ENCODE results near the gene KLF1. TPM values are rescaled to one million over a fixed set of nuclear protein-coding genes. Genes with fewer than 3 reads are reported as not detected.
A peak's percentile ranks its signal among the peaks of the same experiment; 100 is the strongest.

KLF1 gene
- 0.16 and 0.28 TPM in 2 replicates for total RNA-seq (2014; rRNA removed; shearing (Covaris generic))
- not detected in 2 replicates for total RNA-seq (2022)
- percentile 16 among the genes with signal in this experiment for Bru-seq, nascent RNA
- percentile 13 among the genes with signal in this experiment for BruChase-seq, experiment 1, labeled RNA remaining after a 6-hour chase
- percentile 17 among the genes with signal in this experiment for BruChase-seq, experiment 2, labeled RNA remaining after a 2-hour chase
- long read RNA-seq, partial matches to known transcripts = 0 of 2 reads
- long read RNA-seq, other reads (novel, unspliced or antisense) = 2 of 2 reads

DNA sequence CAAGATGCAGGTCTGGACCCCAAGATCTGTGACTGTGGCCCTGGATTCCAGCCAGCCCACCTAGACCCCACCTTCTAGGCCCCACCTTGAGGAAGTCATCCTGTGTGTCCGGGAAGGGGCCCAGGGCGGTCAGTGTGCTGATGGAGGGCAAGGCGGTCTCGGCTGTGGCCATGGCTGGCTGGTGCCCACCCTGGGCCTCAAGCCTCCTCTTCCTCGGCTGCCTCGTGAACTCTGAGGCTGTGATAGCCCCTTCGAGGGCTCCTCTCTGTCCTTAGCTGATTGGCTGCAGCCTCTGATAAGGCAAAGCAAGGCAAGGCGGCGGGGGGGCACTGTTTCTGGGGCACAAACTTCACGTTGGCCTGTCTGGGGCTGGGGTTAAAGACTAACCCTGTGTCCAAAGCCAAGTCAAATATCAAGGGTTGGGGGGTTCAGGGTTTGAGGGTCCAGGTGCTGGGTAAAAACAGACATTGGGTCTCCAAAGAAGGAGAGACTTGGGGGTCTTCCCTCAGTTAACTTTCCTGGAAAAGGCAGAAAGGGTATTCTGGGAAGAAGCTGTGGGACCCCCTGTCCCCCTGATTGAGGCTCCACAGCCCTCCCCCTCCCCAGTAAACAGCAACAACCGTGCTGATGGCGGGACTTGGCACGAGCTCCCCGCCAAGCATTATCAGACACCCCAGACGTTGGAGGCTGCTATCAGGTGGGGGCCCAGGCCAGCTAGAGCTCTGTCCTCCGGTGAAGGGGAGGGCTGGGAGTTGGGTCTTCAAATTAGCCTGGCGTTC, at the start of gene KLF1:
KLF1 (minus strand) TSS at position 233 of the 779 bp plus-strand sequence; CDS start at position 172, 61 bp downstream.
- TF ChIP-seq CTCF (conservative IDR thresholded peaks at IDR 0.05; ENCODE audit: low read length) (no peak), EZH2phosphoT487 (IDR thresholded peaks at IDR 0.05; ENCODE audit: borderline replicate concordance, low read depth, low read length) (no peak)
- Histone ChIP-seq H3K79me2 (ENCODE audit: insufficient read depth, low read depth, low read length) (peaks cover 9% of the 10 kb centered on the region; the same call in 1 of the 2 replicates), H3K9me2 (ENCODE audit: insufficient read depth, low read length) (no peaks in the 10 kb centered on the region), H3K4me1 (ENCODE audit: insufficient read depth, low read length, poor library complexity, severe bottlenecking) (peaks cover 24% of the 10 kb centered on the region), H3K4me2 (ENCODE audit: low read length) (no peak within 1 kb of the TSS), H3K9me3 (ENCODE audit: low read length) (peaks cover 11% of the 10 kb centered on the region), H3K4me3 (ENCODE audit: low read depth, low read length, poor library complexity, severe bottlenecking) (no peak within 1 kb of the TSS), H3K27ac (ENCODE audit: low read depth, low read length, poor library complexity, severe bottlenecking) (no peak within 1 kb of the TSS), H3K36me3 (ENCODE audit: insufficient read depth, low read length) (no peaks in the 10 kb centered on the region), H4K20me1 (ENCODE audit: insufficient read depth, low read length) (no peaks in the 10 kb centered on the region), H2AFZ (ENCODE audit: low read length) (no peak within 1 kb of the TSS)
- ChIA-PET CTCF (ENCODE audit: unreplicated experiment) (no interaction called here), POLR2A (no interaction called here)
- no TSS peak for BruUV-seq (replicated peaks)
- no peak for DNase-seq (ENCODE audit: low spot score)
- intact Hi-C loops (cut with micrococcal nuclease; ENCODE audit: unreplicated experiment) = no loop called here

GRCh38 chr19:12936582-12936981, 49.6 kb upstream of the KLF1 start:
- no peaks in the 10 kb centered on the region for H3K9me3 ChIP-seq (ENCODE audit: low read length)

More at GRCh38 chr19:12936582-12936981, 49.6 kb upstream of the KLF1 start:
- POLR2A ChIA-PET = interaction anchor here (0.6 kb wide), 1 partner anchor 124 kb away, joined by 4 read pairs; no protein-coding TSS in a partner anchor
- DNase-seq (ENCODE audit: low spot score) = peak; percentile 75
- Histone ChIP-seq H3K36me3 (ENCODE audit: insufficient read depth, low read length) (peaks cover 34% of the 10 kb centered on the region), H2AFZ (ENCODE audit: low read length) (peak overlapping the region; percentile 75), H3K79me2 (ENCODE audit: insufficient read depth, low read depth, low read length) (peaks cover 51% of the 10 kb centered on the region), H3K4me3 (ENCODE audit: low read depth, low read length, poor library complexity, severe bottlenecking) (peak overlapping the region; percentile 98), H3K27ac (ENCODE audit: low read depth, low read length, poor library complexity, severe bottlenecking) (peak overlapping the region; percentile 94), H3K4me2 (ENCODE audit: low read length) (peak overlapping the region; percentile 93), H3K4me1 (ENCODE audit: insufficient read depth, low read length, poor library complexity, severe bottlenecking) (peaks cover 64% of the 10 kb centered on the region), H4K20me1 (ENCODE audit: insufficient read depth, low read length) (peaks cover 31% of the 10 kb centered on the region), H3K9me2 (ENCODE audit: insufficient read depth, low read length) (no peaks in the 10 kb centered on the region)
- no peak for TF ChIP-seq CTCF (conservative IDR thresholded peaks at IDR 0.05; ENCODE audit: low read length)
- TF ChIP-seq EZH2phosphoT487 (IDR thresholded peaks at IDR 0.05; ENCODE audit: borderline replicate concordance, low read depth, low read length) = no peak
- CTCF ChIA-PET (ENCODE audit: unreplicated experiment) = no interaction called here
- no TSS peak for BruUV-seq (replicated peaks)
- intact Hi-C loops (cut with micrococcal nuclease; ENCODE audit: unreplicated experiment) = loop anchor here (5.0 kb wide), 1 partner anchor 99 kb away; the partner anchor contains the start of gene MAST1

Data from OCI-LY7 (cell line).